Left hindlimb (tissue), 1 donor: ENCODE results near the gene CDC25A.
A peak's percentile ranks its signal among the peaks of the same experiment; 100 is the strongest.

Source experiments
- DNase-seq: peaks from one replicate; pipeline ENCODE4 v3.0.0-alpha.2; 2018

CDC25A gene

DNA sequence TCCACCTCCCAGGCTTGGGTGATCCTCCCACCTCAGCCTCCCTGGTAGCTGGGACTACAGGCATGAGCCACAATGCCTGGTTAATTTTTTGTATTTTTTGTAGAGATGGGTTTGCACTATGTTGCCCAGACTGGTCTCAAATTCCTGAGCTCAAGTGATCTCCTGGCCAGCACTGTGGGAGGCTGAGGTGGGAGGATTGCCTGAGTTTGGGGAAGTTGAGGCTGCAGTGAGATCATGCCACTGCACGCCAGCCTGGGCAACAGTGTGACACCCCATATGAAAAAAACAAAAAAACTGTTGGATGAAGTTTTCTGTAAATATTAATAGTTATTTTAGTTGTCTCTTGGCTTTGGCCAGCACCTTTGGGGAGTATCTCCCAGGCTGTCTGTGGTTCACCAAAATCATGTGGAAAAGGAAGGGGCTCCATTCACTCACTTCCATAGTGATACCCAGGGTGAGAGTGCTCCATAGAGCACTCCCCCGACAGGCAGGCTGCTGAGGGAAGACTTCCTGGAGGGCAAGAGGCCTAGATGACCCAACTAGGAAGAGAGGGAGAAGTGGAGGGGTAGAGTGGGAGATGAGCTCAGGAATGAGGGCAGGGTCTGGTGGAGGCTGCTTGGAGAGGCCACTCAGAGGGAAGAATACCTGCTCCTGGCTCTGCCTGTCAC is 47.1 kb downstream of the CDC25A start:
- DNase-seq, result no peak

DNA sequence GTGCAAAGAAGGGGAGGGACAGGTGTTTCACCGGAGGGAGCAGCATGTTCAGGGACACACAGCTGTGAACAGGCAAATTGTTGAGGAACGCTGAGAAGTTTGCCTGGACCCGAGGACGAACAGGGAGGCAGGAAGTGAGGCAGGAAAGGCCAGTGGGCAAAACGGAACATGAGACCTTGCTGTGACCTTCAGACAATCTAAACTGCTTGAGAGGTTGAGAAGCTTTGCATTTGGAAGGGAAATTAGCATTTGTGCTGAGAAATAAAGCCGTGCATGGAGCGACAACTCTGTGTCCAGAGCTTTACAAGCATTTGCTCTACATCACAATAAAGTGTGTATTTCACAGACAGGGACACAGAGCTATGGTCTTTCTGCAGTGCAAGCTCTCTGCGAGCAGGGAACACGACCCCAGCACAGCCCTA is 47.9 kb downstream of the CDC25A start:
- DNase-seq, result no peak

DNA sequence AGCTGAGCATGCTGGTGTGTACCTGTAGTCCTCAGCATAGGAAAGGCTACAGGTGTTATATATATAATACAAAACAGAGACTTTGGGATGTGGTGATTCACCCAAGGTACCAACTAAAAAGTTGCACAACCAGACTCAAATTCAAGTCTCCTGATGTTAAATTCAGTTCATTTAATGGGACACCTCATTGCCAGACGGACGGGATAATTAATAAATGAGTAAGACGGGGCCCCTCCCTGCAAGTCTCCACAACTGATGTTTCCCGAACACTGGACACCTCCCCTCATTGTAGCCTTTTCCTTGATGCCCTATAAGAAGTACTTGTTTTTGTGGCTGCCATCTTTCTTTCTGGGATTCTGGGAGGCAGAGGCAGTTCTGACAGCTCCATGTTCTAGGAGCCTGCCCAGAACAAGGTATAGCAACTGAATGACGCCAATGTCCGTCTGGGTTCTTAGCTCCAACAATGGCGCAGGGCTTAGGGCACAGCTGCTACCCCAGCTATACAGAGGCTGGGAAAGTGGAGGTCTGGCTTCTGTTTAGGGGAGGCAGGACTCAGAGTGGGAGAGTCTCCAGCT is 50.7 kb downstream of the CDC25A start:
- no peak for DNase-seq

DNA sequence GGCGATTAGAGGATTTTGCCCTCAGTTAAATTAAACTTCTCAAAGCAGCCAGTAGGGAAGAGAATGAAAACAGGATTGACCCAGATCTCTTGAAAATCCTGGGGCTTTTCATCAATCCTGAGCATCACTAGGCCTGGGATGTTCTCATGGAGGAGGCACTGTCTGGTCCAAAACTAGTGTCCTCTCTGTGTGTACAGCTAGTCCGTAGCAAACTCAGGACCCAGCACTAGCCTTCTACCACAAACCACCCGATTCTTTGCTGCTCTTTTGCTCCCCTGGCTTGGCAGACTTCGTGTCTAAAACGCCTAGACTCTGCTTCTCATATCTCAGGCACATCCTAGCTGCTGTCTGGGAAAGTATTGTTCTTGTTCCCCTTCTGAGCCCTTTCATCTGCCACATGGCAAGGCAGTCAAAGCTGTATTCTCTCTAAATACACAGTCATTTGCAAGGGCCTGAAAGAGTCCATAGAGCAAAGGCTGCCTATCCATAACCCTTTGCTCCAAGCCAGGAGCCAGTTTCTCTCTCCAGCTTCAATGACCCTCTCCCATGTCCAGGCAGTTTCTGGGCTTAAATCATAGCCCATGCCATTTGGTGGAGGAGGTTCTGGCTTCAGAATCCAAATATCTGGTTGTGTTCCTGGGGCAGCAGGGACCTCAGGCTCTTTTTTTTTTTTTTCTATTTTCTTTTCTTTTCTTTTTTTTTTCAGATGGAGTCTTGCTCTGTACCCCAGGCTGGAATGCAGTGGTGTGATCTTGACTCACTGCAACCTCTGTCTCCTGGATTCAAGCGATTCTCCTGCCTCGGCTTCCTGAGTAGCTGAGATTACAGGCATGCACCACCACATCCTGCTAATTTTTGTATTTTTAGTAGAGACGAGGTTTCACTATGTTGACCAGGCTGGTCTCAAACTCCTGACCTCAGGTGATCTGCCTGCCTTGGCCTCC is 52.4 kb downstream of the CDC25A start:
- no peak for DNase-seq

DNA sequence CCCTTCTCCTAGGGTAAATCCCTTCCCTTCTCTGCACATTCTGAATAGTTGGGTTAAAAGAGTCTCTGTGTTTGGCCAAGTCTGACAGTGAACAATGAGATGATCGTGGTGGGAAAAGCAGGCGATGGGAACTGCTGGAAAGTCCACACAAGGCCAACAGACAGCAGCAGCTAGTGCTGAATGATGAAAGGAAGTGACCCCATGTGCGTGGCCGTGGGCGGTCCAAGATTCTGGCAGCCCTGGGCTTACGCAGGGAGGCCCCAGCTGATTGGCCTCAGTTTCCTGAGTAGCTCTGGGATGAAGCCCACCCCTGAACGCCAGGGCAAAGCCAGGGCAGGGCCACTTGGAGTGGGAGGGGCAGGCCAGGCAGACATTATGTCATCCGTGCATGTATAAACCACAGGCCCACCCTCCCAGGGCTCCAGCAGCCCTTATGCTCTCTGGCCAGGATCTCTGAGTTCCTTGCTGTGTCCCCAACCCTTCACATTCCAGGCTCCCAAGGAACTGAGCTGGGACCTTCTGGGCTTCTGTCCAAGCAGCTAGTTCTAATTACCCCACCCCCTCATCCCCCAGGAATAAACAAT is 57.8 kb downstream of the CDC25A start:
- DNase-seq, result peak; percentile 92

GRCh38 chr3:48129921-48130320 is 58.3 kb downstream of the CDC25A start:
- no peak for DNase-seq

DNA sequence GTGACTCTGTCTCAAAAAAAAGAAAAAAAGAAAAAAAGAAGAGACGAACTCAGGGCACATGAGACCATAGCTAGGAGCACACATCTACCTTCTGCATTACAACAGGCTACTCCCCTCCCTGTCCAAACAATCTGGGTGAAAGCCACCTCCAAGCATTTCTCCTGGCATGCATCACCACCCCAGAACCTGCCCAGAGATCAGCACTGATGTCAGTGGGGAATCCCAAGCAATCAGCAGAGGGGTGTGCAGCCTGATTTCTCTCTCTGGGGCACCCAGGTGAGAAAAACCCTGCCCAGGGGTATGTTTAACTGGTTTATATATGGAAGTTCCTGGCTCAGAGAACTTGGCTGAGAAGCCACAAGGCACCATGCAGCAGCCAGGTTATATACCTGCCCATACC is 59.4 kb downstream of the CDC25A start:
- DNase-seq, result no peak

- no peak for DNase-seq
These were observed 62.2 kb downstream of the CDC25A start for GRCh38 chr3:48125886-48126622.

DNA sequence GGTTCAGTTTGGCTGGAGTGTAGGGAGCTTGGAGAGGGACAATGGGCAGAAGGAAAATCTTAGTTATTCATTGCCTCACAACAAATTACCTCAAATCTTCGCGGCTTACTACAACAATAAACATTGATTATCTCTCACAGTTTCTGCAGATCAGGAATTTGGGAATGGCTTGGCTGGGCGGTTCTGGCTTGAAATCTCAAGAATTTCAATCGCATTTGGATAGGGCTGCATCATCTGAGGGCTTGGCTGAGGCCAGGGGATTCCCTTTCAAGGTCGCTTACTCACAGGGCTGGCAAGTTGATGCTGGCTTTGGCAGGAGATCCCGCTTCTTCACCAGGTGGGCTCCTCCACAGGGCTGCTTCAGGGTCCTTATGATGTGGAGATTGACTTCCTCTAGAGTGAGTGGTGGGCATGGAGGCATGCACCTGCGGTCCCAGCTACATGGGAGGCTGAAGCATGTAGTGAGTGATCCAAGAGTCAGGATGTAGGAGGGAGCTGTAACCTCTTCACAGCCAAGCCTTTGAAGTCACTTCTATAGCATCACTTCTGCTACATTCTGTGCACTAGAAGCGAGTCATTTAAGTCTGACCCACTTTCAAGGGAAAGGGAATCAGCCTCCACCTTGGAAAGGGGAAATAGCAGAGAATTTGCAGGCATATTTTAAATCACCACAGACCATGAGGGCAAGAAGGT is 63.1 kb downstream of the CDC25A start:
- no peak for DNase-seq

GRCh38 chr3:48123346-48123745 is 64.9 kb downstream of the CDC25A start:
- DNase-seq, result no peak

GRCh38 chr3:48122504-48122903 is 65.7 kb downstream of the CDC25A start:
- DNase-seq, result no peak

- DNase-seq, result no peak
These were observed 68.0 kb downstream of the CDC25A start for GRCh38 chr3:48120223-48120622.

GRCh38 chr3:48119505-48120193 is 68.6 kb downstream of the CDC25A start:
- DNase-seq, result peak; percentile 36

- no peak for DNase-seq
These were observed 69.3 kb downstream of the CDC25A start for GRCh38 chr3:48118928-48119327.

- DNase-seq, result no peak
These were observed 69.9 kb downstream of the CDC25A start for GRCh38 chr3:48118322-48118721.

GRCh38 chr3:48112813-48113212 is 75.4 kb downstream of the CDC25A start:
- DNase-seq, result no peak

DNA sequence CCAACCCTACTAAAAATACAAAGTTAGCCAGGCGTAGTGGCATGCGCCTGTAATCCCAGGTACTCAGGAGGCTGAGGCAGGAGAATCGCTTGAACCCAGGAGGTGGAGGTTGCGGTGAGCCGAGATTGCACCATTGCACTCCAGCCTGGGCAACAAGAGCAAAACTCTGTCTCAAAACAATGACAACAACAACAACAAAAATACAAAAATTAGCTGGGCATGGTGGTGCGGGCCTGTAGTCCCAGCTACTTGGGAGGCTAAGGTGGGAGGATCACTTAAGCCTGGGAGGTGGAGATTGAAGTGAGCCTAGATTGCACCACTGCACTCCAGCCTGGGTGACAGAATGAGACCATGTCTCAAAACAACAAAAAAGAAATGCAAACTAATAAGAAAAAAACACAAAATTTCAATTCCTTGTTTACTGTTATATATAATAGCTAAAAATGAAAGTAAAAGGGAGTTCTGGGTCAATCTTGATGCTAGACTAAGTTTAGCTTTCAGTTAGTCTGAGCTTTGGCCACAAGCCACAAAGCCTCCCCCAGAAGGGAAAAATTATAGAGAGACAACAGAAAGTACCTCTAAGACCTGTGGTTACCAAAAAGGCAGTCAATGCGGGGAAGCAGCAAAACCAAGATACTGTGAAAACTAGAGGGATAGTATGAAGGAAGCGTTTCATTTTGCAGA is 76.0 kb downstream of the CDC25A start:
- peak; percentile 47 for DNase-seq

DNA sequence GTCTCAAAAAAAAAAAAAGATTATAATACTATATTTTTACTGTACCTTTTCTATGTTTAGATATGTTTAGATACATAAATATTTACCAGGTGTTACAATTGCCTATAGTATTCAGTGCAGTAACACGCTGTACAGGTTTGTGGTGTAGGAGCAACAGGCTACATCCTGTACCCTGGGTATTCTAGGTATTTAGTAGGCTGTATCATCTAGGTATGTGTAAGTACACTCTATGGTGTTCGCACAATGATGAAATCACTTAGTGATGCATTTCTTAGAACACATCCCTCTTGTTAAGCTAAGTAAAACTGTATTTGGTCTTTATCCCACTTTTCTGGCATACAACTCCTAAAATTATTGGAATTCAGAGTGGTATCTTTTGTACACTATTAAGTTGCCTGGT is 77.8 kb downstream of the CDC25A start:
- DNase-seq, result no peak

DNA sequence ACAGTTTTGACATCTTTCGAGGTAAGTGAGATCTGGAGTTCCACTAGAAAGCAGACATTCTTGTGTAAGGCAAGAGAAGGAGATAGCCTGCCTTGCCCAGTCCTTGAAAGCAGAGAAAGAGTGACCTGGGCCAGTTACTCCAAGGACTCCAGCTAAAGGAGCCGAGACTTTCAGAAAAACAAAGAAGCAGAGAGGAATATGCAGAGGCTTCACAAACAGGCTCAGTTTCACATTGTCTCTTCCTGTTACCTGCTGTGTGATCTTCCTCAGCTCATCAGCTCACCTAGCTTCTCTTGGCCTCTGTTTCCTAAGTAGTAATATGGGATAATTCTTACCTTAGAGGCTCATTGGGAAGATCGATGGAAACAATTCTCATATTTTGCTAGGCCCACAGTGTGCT is 81.0 kb downstream of the CDC25A start:
- no peak for DNase-seq
